Mesenchymal stem cell (in vitro differentiated cells and primary cell): Measurements from ENCODE around the gene PDE3B.
A peak's percentile ranks its signal among the peaks of the same experiment; 100 is the strongest.

Experiments used
- DNase-seq: peaks from one replicate; pipeline ENCODE4 v3.0.0-alpha.2; 2013
- H2AFZ ChIP-seq: one replicate; pipeline ENCODE4 v1.6.1; 2013; ENCODE audit warnings: low read depth, mild to moderate bottlenecking, control low read depth, inconsistent platforms, low read length, moderate library complexity
- H2AK5ac ChIP-seq: 2 replicates; pipeline ENCODE4 v1.6.1; 2013; ENCODE audit warnings: low read length, moderate library complexity, mild to moderate bottlenecking, inconsistent platforms; ENCODE audit not compliant: severe bottlenecking
- H2BK120ac ChIP-seq: one replicate; pipeline ENCODE4 v1.6.1; 2013; ENCODE audit warnings: low read depth, mild to moderate bottlenecking, inconsistent platforms, low read length, moderate library complexity
- H2BK12ac ChIP-seq, 2 experiments: one replicate each; pipeline ENCODE4 v1.6.1; 2013; ENCODE audit warnings: inconsistent platforms in 2 of 2, low read length in 2 of 2, mild to moderate bottlenecking in 2 of 2, moderate library complexity in 2 of 2, control low read depth in 1 of 2
- H2BK15ac ChIP-seq: one replicate; pipeline ENCODE4 v1.6.1; 2013; ENCODE audit warnings: mild to moderate bottlenecking, low read depth, inconsistent platforms; ENCODE audit not compliant: poor library complexity, severe bottlenecking
- H2BK5ac ChIP-seq: 2 replicates; pipeline ENCODE4 v1.6.1; 2013; ENCODE audit warnings: low read depth, mild to moderate bottlenecking, low read length, control low read depth, inconsistent platforms; ENCODE audit not compliant: poor library complexity, severe bottlenecking
- H3K14ac ChIP-seq, 2 experiments: one replicate each; pipeline ENCODE4 v1.6.1; 2013; ENCODE audit warnings: inconsistent platforms in 2 of 2, low read length in 2 of 2, control low read depth in 1 of 2, mild to moderate bottlenecking in 1 of 2, moderate library complexity in 1 of 2
- H3K18ac ChIP-seq, 2 experiments: one replicate each; pipeline ENCODE4 v1.6.1; 2013; ENCODE audit warnings: inconsistent platforms in 2 of 2, low read length in 2 of 2, control low read depth in 1 of 2, low read depth in 1 of 2, mild to moderate bottlenecking in 1 of 2
- H3K23ac ChIP-seq, 2 experiments: one replicate each; pipeline ENCODE4 v1.6.1; 2013; ENCODE audit warnings: inconsistent platforms in 2 of 2, low read length in 2 of 2, mild to moderate bottlenecking in 2 of 2, moderate library complexity in 2 of 2, control low read depth in 1 of 2
- H3K27ac ChIP-seq: 2 replicates; pipeline ENCODE4 v1.5.1; 2013; ENCODE audit warnings: mild to moderate bottlenecking, moderate library complexity, low read length, control low read depth, inconsistent platforms; ENCODE audit not compliant: poor library complexity, severe bottlenecking
- H3K27me3 ChIP-seq, 2 experiments: 2 replicates each; pipeline versions ENCODE4 v1.6.1 to v1.7.0; 2013; ENCODE audit warnings: low read length in 2 of 2, mild to moderate bottlenecking in 2 of 2, moderate library complexity in 2 of 2, control low read depth in 1 of 2, inconsistent platforms in 1 of 2; ENCODE audit not compliant: control insufficient read depth in 1 of 2, insufficient read depth in 1 of 2
- H3K36me3 ChIP-seq, 2 experiments: 2 replicates each; pipeline versions ENCODE4 v1.6.1 to v1.7.0; 2013; ENCODE audit warnings: low read length in 2 of 2, control low read depth in 1 of 2, inconsistent platforms in 1 of 2, low read depth in 1 of 2, mild to moderate bottlenecking in 1 of 2; ENCODE audit not compliant: insufficient read depth in 2 of 2, control insufficient read depth in 1 of 2
- H3K4ac ChIP-seq, 2 experiments: one replicate each; pipeline ENCODE4 v1.6.1; 2013; ENCODE audit warnings: inconsistent platforms in 2 of 2, low read length in 2 of 2, mild to moderate bottlenecking in 2 of 2, moderate library complexity in 2 of 2, control low read depth in 1 of 2, low read depth in 1 of 2
- H3K4me1 ChIP-seq: 2 replicates; pipeline ENCODE4 v1.6.1; 2013; ENCODE audit warnings: low read depth, low read length, control low read depth; ENCODE audit not compliant: control insufficient read depth, insufficient read depth
- H3K4me2 ChIP-seq: 2 replicates; pipeline ENCODE4 v1.6.1; 2013; ENCODE audit warnings: low read length, mild to moderate bottlenecking, inconsistent platforms; ENCODE audit not compliant: poor library complexity, severe bottlenecking
- H3K4me3 ChIP-seq, 2 experiments: 2 replicates each; pipeline versions ENCODE4 v1.5.1 to v1.7.0; 2013; ENCODE audit warnings: low read length in 2 of 2, mild to moderate bottlenecking in 2 of 2, control low read depth in 1 of 2, low read depth in 1 of 2; ENCODE audit not compliant: insufficient read depth in 1 of 2
- H3K79me1 ChIP-seq: replicated peaks from 2 replicates; pipeline ENCODE4 v1.6.1; 2013; ENCODE audit warnings: mild to moderate bottlenecking, control low read depth, low read length, inconsistent platforms; ENCODE audit not compliant: poor library complexity, severe bottlenecking
- H3K9ac ChIP-seq: 2 replicates; pipeline ENCODE4 v1.7.0; 2013; ENCODE audit warnings: mild to moderate bottlenecking, low read length, moderate library complexity
- H3K9me3 ChIP-seq: 2 replicates; pipeline ENCODE4 v1.7.0; 2013; ENCODE audit warnings: mild to moderate bottlenecking, low read length; ENCODE audit not compliant: control insufficient read depth
- H4K8ac ChIP-seq: one replicate; pipeline ENCODE4 v1.6.1; 2013; ENCODE audit warnings: inconsistent platforms, mild to moderate bottlenecking, low read length, moderate library complexity
- H4K91ac ChIP-seq: one replicate; pipeline ENCODE4 v1.6.1; 2013; ENCODE audit warnings: mild to moderate bottlenecking, low read length, inconsistent platforms
- WGBS: methylation state at CpG from one replicate; pipeline ENCODE4 v1.1.7; 2013; ENCODE audit warnings: mixed read lengths; 5-methylcytosine and 5-hydroxymethylcytosine counted together

Gene PDE3B

DNA sequence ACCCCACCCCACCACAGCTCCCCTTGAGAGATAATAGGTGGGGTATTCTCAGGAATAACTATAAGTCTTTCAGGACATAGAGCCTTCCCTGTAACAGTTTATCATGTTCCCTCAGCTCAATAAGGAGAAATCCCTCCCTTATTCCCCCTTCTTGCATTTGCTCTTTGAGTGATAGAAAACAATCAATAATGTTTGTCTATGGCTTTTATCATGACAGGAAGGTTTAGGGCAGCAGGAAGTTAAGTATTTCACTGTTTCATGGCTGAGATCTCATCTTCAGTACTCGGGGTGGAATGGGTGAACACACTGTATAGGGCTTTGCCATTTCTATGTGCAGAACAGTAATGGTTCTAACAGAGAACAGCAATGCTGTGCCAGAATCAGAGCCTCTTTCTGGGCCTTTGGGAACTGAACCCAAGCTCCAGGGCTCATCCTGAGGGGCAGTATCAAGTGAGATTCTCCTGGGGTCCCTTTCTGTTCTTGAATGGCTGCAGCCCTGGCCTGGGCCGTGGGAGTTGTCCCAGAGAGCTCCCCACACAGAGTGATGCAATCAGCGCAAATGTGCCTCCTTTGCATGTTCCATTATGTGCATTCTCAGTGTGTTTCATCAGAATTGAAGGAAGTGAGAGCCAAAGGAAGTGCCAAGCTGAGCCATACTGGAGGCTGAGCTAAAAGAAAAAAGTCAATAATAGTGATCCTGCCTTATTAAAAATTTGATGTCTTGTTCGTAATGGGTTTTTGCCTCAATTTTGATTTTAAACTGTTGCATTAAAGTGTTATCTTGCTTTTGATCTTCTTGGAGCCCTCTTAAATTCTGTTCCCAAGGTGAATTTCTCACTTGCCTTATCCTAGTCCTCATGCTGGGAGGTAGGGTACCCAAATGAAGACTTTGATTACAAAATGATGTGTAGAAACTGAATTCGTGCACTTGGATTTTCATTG is 251.3 kb downstream of the PDE3B start:
- no peaks in the 10 kb centered on the region for H3K79me1 ChIP-seq
- no peak overlapping the region for H3K14ac ChIP-seq
- no peak overlapping the region for H2AK5ac ChIP-seq
- no peak overlapping the region for H2BK120ac ChIP-seq
- no peak overlapping the region for H3K4me3 ChIP-seq
- H3K18ac ChIP-seq: no peak overlapping the region
- H3K9me3 ChIP-seq: no peaks in the 10 kb centered on the region
- H3K4me2 ChIP-seq: no peak overlapping the region
- H3K9ac ChIP-seq: no peak overlapping the region
- H4K8ac ChIP-seq: no peak overlapping the region
- 72% methylated on average over 5 of the region's 5 CpGs for WGBS
- peaks cover 1% of the 10 kb centered on the region for H3K4me1 ChIP-seq
- no peak overlapping the region for H2BK15ac ChIP-seq
- no peak overlapping the region for H3K4ac ChIP-seq
- H4K91ac ChIP-seq: no peak overlapping the region
- no peak overlapping the region for H3K23ac ChIP-seq
- H3K27me3 ChIP-seq: no peaks in the 10 kb centered on the region
- no peak overlapping the region for H2BK5ac ChIP-seq
- no peak overlapping the region for H2BK12ac ChIP-seq
- DNase-seq: peak; percentile 60
- no peak overlapping the region for H2AFZ ChIP-seq
- no peaks in the 10 kb centered on the region for H3K36me3 ChIP-seq
- no peak overlapping the region for H3K27ac ChIP-seq

- Histone ChIP-seq H3K4me2 (no peak overlapping the region), H2AK5ac (no peak overlapping the region), H3K14ac (no peak overlapping the region), H3K4me1 (no peaks in the 10 kb centered on the region), H3K4ac (no peak overlapping the region), H2BK120ac (no peak overlapping the region), H4K8ac (no peak overlapping the region), H3K23ac (no peak overlapping the region), H2BK5ac (no peak overlapping the region), H3K36me3 (no peaks in the 10 kb centered on the region), H3K4me3 (no peak overlapping the region), H3K27ac (no peak overlapping the region), H4K91ac (no peak overlapping the region), H3K9ac (no peak overlapping the region), H3K79me1 (no peaks in the 10 kb centered on the region), H2AFZ (no peak overlapping the region), H3K18ac (no peak overlapping the region), H3K27me3 (no peaks in the 10 kb centered on the region), H3K9me3 (no peaks in the 10 kb centered on the region), H2BK15ac (no peak overlapping the region), H2BK12ac (no peak overlapping the region)
- no peak for DNase-seq
- 100% methylated on average over 1 of the region's 3 CpGs for WGBS
These were observed 254.8 kb downstream of the PDE3B start for GRCh38 chr11:14898355-14898754.

DNA sequence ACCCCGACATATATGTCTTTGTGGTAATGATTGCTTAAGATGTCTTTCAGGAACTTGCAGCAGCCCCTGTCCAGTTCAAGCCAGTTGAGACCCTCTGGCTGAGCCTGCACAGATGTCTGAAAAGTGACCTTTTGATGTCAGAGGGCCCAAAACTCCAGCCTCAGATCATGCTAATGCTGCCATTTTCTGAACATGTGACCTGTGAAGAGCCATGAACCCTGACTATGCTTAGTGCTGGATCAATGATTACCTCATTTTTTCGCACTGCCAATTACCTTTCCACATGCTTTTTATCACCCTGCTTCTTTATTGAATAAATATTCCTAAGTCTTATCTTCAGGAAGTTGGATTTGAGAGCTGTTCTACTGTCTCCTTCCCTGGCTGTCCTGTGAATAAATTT is 255.3 kb downstream of the PDE3B start:
- no peak overlapping the region for H3K23ac ChIP-seq
- H3K4me1 ChIP-seq: no peaks in the 10 kb centered on the region

DNA sequence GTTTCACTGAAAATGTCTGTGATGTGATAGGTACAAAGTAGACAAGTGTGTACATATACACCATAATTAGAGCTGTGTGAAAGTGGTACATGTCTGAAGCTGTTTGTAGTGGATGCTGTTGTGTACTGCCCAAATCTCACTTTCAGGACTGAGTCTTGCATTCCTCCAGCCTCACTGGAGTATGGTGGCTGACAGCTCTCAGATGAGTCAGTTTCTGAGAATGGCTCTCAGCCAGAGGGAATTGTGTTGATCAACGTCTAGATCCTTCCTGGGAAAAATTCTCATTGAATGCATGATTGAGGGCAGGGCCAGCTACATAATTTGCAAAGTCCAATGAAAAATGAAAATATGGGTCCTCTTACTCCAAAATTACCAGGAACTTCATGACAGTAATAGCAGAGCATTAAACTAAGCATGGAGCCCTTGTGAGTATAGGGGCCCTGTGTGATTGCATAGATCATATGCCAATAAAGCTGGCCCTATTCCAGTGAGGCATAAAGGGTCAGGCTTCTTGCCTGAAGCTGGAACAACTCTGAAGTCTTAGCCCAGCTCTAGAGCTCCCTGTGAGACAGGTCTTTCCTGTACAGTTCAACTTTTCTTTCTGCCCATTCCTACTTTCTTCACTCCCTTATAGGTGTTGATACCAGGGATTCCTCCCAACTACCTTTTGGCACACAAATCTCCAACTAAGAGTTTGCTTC is 259.2 kb downstream of the PDE3B start:
- Histone ChIP-seq H3K27ac (no peak overlapping the region), H4K8ac (no peak overlapping the region), H3K4ac (no peak overlapping the region), H3K4me2 (no peak overlapping the region), H2BK12ac (no peak overlapping the region), H3K23ac (no peak overlapping the region), H2AK5ac (no peak overlapping the region), H2BK15ac (no peak overlapping the region), H3K79me1 (no peaks in the 10 kb centered on the region), H3K18ac (no peak overlapping the region), H3K4me1 (no peaks in the 10 kb centered on the region), H3K9ac (no peak overlapping the region), H3K4me3 (no peak overlapping the region), H3K14ac (no peak overlapping the region), H2BK120ac (no peak overlapping the region), H4K91ac (no peak overlapping the region), H2AFZ (no peak overlapping the region), H3K27me3 (peaks cover 0 to 11% of the 10 kb centered on the region in 2 experiments), H3K9me3 (no peaks in the 10 kb centered on the region), H3K36me3 (no peaks in the 10 kb centered on the region), H2BK5ac (no peak overlapping the region)
- 8% methylated on average over 1 of the region's 1 CpG for WGBS
- peak; percentile 53 for DNase-seq

More for the DNA sequence above, 255.3 kb downstream of the PDE3B start:
- Histone ChIP-seq H2BK12ac (no peak overlapping the region), H2AK5ac (no peak overlapping the region), H3K36me3 (no peaks in the 10 kb centered on the region), H2BK5ac (no peak overlapping the region), H3K9me3 (no peaks in the 10 kb centered on the region), H4K91ac (no peak overlapping the region), H3K27me3 (no peaks in the 10 kb centered on the region), H3K79me1 (no peaks in the 10 kb centered on the region), H3K4ac (no peak overlapping the region), H2BK15ac (no peak overlapping the region), H3K27ac (no peak overlapping the region), H3K9ac (no peak overlapping the region), H2AFZ (no peak overlapping the region), H3K4me3 (no peak overlapping the region), H3K18ac (no peak overlapping the region), H3K14ac (no peak overlapping the region), H4K8ac (no peak overlapping the region), H3K4me2 (no peak overlapping the region), H2BK120ac (no peak overlapping the region)
- WGBS: 83% methylated on average over 1 of the region's 2 CpGs
- no peak for DNase-seq
